Lower lobe of right lung (tissue), 2 donors: Measurements from ENCODE around the gene MS4A10. TPM values are rescaled to one million over a fixed set of nuclear protein-coding genes. Genes with fewer than 3 reads are reported as not detected.

Source experiments
- ATAC-seq, 2 donors: fragments of 200-7000 bp; cut with Tn5 transposase; one replicate each; pipeline ENCODE4 v1.9.1; 2020 to 2022; ENCODE audit warnings: mild to moderate bottlenecking in 2 of 2, moderate library complexity in 2 of 2
- DNase-seq: peaks from one replicate; pipeline ENCODE4 v3.0.0-alpha.2; 2020
- H3K27ac ChIP-seq: fragments of 200-600 bp; one replicate; pipeline ENCODE4 v1.8.0; 2022
- H3K27me3 ChIP-seq: fragments of 200-600 bp; one replicate; pipeline ENCODE4 v1.8.0; 2022; ENCODE audit warnings: low read depth
- H3K36me3 ChIP-seq: fragments of 200-600 bp; one replicate; pipeline ENCODE4 v1.8.0; 2022; ENCODE audit warnings: mild to moderate bottlenecking
- H3K4me1 ChIP-seq: fragments of 200-600 bp; one replicate; pipeline ENCODE4 v1.8.0; 2022
- H3K4me3 ChIP-seq: fragments of 200-600 bp; one replicate; pipeline ENCODE4 v1.8.0; 2022; ENCODE audit warnings: mild to moderate bottlenecking
- H3K9me3 ChIP-seq: fragments of 200-600 bp; one replicate; pipeline ENCODE4 v1.8.0; 2022
- CTCF ChIP-seq: fragments of 200-600 bp; IDR thresholded peaks from one replicate; pipeline ENCODE4 v1.8.0; 2022; ENCODE audit warnings: antibody characterized with exemption, mild to moderate bottlenecking
- intact Hi-C: fragments of 100-400 bp; cut with DNase I; formaldehyde crosslinking; loops from one replicate; pipeline ENCODE4 v1.11.0; 2022
- total RNA-seq: library from RNA; stranded (reverse); fragmentation: NEBNext Ultra II Directional; extraction: Animal tissue kit (Norgen Biotek cat#: 25700); gene quantifications from one replicate; pipeline ENCODE4 v1.2.1, GENCODE V29; 2021
- donor health status: DM: no; HTN: yes; CAD: no; lungs with severe emphysema.

The MS4A10 gene
- total RNA-seq, 1 donor from 2014 or later = not detected

GRCh38 chr11:60762851-60763691, 22.1 kb upstream of the MS4A10 start:
- H3K27ac ChIP-seq = no peak overlapping the region
- no peaks in the 10 kb centered on the region for H3K36me3 ChIP-seq
- TF ChIP-seq CTCF = no peak
- peak overlapping the region; percentile 15 for H3K4me3 ChIP-seq
- H3K9me3 ChIP-seq = no peaks in the 10 kb centered on the region
- ATAC-seq (peak; percentile 82 to 86), DNase-seq (no peak)
- peaks cover 6% of the 10 kb centered on the region for H3K27me3 ChIP-seq
- intact Hi-C loops = no loop called here
- H3K4me1 ChIP-seq = peaks cover 3% of the 10 kb centered on the region

- peak overlapping the region; percentile 15 for H3K4me3 ChIP-seq
- peak; percentile 53 to 59 for ATAC-seq
- peak; percentile 9 for TF ChIP-seq CTCF
- H3K27me3 ChIP-seq = peaks cover 6% of the 10 kb centered on the region
- no peak for DNase-seq
- peaks cover 3% of the 10 kb centered on the region for H3K4me1 ChIP-seq
- no peak overlapping the region for H3K27ac ChIP-seq
- intact Hi-C loops = no loop called here
- no peaks in the 10 kb centered on the region for H3K36me3 ChIP-seq
- no peaks in the 10 kb centered on the region for H3K9me3 ChIP-seq
These were observed 21.3 kb upstream of the MS4A10 start for GRCh38 chr11:60763692-60764369.

GRCh38 chr11:60764879-60765278, 20.3 kb upstream of the MS4A10 start:
- DNase-seq = no peak
- Histone ChIP-seq H3K27me3 (peaks cover 6% of the 10 kb centered on the region), H3K4me1 (no peaks in the 10 kb centered on the region), H3K36me3 (no peaks in the 10 kb centered on the region), H3K9me3 (no peaks in the 10 kb centered on the region), H3K4me3 (no peak overlapping the region), H3K27ac (no peak overlapping the region)
- TF ChIP-seq CTCF = no peak
- intact Hi-C loops = no loop called here
- ATAC-seq = no peak

GRCh38 chr11:60765355-60765754, 19.8 kb upstream of the MS4A10 start:
- TF ChIP-seq CTCF = no peak
- H3K27me3 ChIP-seq = peaks cover 6% of the 10 kb centered on the region
- no peak for DNase-seq

GRCh38 chr11:60766547-60766946, 18.6 kb upstream of the MS4A10 start:
- Histone ChIP-seq H3K36me3 (no peaks in the 10 kb centered on the region), H3K4me1 (no peaks in the 10 kb centered on the region), H3K27ac (no peak overlapping the region), H3K27me3 (peaks cover 6% of the 10 kb centered on the region), H3K9me3 (no peaks in the 10 kb centered on the region), H3K4me3 (no peak overlapping the region)
- ATAC-seq (no peak), DNase-seq (no peak)
- intact Hi-C loops = no loop called here
- TF ChIP-seq CTCF = no peak

More at GRCh38 chr11:60765355-60765754, 19.8 kb upstream of the MS4A10 start:
- Histone ChIP-seq H3K4me3 (no peak overlapping the region), H3K27ac (no peak overlapping the region), H3K4me1 (no peaks in the 10 kb centered on the region), H3K36me3 (no peaks in the 10 kb centered on the region), H3K9me3 (no peaks in the 10 kb centered on the region)
- ATAC-seq = no peak
- intact Hi-C loops = no loop called here
